ENCODE measurements around the gene CPNE8.
"Not testable (repeated sequence)": the region's sequence is repeated elsewhere in the genome, so short reads cannot be mapped to it uniquely, and the experiment has no call there.

The CPNE8 gene

DNA sequence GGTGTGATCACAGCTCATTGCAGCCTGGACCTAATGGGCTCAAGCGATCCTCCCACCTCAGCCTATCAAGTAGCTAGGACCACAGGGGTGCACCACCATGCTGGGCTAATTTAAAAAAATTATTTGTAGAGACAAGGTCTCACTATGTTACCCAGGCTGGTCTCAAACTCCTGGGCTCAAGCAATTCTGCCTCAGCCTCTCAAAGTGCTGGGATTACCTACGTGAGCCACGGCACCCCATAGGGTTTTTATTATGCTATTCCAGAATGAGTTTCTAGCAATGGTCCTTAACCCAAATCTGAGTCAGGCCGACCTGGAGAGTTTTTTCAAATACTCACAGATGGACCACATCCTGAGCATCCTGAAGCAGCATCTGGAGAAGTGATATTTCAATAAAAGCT lies 159.8 kb downstream of the CPNE8 start:
- H3K27me3 ChIP-seq (replicated peaks; ENCODE audit: control insufficient read depth, insufficient read depth, low read length) = no peaks in the 10 kb centered on the region
- H3K4me3 ChIP-seq (replicated peaks; ENCODE audit: low read depth, low read length) = no peak overlapping the region
- no peak for DNase-seq (ENCODE audit: extremely low read depth, insufficient read length)
- H3K36me3 ChIP-seq (ENCODE audit: control insufficient read depth, insufficient read depth, low read length) = peaks cover 5% of the 10 kb centered on the region
- TF ChIP-seq, protein P1, sequence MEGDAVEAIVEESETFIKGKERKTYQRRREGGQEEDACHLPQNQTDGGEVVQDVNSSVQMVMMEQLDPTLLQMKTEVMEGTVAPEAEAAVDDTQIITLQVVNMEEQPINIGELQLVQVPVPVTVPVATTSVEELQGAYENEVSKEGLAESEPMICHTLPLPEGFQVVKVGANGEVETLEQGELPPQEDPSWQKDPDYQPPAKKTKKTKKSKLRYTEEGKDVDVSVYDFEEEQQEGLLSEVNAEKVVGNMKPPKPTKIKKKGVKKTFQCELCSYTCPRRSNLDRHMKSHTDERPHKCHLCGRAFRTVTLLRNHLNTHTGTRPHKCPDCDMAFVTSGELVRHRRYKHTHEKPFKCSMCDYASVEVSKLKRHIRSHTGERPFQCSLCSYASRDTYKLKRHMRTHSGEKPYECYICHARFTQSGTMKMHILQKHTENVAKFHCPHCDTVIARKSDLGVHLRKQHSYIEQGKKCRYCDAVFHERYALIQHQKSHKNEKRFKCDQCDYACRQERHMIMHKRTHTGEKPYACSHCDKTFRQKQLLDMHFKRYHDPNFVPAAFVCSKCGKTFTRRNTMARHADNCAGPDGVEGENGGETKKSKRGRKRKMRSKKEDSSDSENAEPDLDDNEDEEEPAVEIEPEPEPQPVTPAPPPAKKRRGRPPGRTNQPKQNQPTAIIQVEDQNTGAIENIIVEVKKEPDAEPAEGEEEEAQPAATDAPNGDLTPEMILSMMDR (IDR thresholded peaks at IDR 0.05; ENCODE audit: insufficient read depth, low read length, poor library complexity, severe bottlenecking) = no peak

DNA sequence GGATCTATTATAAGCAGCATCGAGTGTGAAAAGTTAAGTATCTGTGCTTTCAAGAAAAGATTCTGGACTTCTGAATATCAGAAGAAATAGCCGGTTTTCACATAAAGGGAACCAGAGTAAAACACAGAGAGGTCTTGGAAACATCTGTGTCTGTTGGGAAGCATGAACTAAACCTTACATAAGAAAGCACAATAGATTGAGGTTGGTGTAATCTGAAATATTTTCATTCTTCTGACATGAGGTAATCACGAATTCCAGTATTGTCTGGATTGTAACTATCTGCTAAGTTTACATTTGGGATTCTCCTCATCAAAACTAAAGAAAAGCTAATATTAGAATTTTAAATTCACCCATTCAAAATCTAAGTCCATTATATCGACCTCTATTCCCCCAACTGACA lies 161.3 kb downstream of the CPNE8 start:
- Histone ChIP-seq H3K27me3 (replicated peaks; ENCODE audit: control insufficient read depth, insufficient read depth, low read length) (no peaks in the 10 kb centered on the region), H3K36me3 (ENCODE audit: control insufficient read depth, insufficient read depth, low read length) (no peaks in the 10 kb centered on the region; the same call in 1 of the 2 replicates), H3K4me3 (replicated peaks; ENCODE audit: low read depth, low read length) (no peak overlapping the region)
- TF ChIP-seq, protein P1 (IDR thresholded peaks at IDR 0.05; ENCODE audit: insufficient read depth, low read length, poor library complexity, severe bottlenecking) = no peak
- no peak for DNase-seq (ENCODE audit: extremely low read depth, insufficient read length)

DNA sequence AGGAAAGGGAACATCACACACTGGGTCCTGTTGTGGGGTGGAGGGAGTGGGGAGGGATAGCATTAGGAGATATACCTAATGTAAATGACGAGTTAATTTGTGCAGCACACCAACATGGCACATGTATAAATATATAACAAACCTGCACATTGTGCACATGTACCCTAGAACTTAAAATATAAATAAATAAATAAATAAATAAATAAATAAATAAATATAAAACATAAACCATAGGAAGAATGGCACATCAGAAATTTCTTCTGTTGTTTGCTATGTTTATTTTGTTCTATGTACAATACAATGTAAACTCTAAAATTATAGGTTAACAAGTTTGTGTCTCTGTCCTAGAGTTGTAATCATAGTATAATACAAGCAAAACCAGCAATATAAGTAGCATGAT lies 162.9 kb downstream of the CPNE8 start:
- not testable (repeated sequence) for H3K4me3 ChIP-seq (replicated peaks; ENCODE audit: low read depth, low read length); H3K36me3 ChIP-seq (ENCODE audit: control insufficient read depth, insufficient read depth, low read length); DNase-seq (ENCODE audit: extremely low read depth, insufficient read length); H3K27me3 ChIP-seq (replicated peaks; ENCODE audit: control insufficient read depth, insufficient read depth, low read length)

DNA sequence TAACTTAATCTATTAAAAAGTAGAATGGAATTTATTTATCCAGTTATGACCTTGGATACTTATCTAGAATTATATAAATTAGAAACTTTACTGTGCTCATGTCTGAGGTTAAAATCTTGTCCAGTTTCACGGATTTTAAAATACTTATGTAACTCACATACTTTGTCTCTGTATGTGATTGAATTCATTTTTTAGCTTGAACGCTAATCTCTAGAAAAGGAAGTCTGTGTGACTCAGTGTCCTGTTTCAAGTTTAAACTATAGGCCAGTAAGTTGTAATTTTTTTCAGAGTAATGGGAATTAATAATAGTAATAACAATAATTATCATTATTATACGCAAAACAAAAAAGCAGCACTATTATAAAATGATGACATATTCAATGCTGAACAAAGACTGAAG lies 168.6 kb downstream of the CPNE8 start:
- DNase-seq (ENCODE audit: extremely low read depth, insufficient read length) = no peak
- H3K36me3 ChIP-seq (ENCODE audit: control insufficient read depth, insufficient read depth, low read length) = no peaks in the 10 kb centered on the region
- no peak overlapping the region for H3K4me3 ChIP-seq (replicated peaks; ENCODE audit: low read depth, low read length)
- TF ChIP-seq, protein P1 (IDR thresholded peaks at IDR 0.05; ENCODE audit: insufficient read depth, low read length, poor library complexity, severe bottlenecking) = no peak
- H3K27me3 ChIP-seq (replicated peaks; ENCODE audit: control insufficient read depth, insufficient read depth, low read length) = no peaks in the 10 kb centered on the region

DNA sequence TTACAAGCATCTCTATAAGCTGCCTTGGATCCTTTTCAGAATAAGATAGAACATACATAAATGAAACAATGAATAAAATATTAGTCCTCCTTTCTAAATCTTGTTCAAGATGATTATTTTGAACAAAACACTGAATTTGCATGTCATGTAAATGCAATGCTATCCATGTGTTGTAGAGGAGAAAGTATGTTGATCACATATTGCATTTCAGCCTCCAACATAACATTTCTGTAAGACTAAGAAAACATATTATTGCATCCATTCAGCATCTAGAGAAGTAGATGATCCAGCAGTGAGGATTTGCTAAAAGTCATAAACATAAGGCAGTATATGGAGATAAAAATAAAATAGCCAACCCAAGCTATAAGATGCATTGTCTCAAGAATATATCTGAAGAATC lies 172.6 kb downstream of the CPNE8 start:
- no peaks in the 10 kb centered on the region for H3K36me3 ChIP-seq (ENCODE audit: control insufficient read depth, insufficient read depth, low read length)
- no peak for DNase-seq (ENCODE audit: extremely low read depth, insufficient read length)
- TF ChIP-seq, protein P1 (IDR thresholded peaks at IDR 0.05; ENCODE audit: insufficient read depth, low read length, poor library complexity, severe bottlenecking) = no peak
- H3K4me3 ChIP-seq (replicated peaks; ENCODE audit: low read depth, low read length) = no peak overlapping the region
- no peaks in the 10 kb centered on the region for H3K27me3 ChIP-seq (replicated peaks; ENCODE audit: control insufficient read depth, insufficient read depth, low read length)

DNA sequence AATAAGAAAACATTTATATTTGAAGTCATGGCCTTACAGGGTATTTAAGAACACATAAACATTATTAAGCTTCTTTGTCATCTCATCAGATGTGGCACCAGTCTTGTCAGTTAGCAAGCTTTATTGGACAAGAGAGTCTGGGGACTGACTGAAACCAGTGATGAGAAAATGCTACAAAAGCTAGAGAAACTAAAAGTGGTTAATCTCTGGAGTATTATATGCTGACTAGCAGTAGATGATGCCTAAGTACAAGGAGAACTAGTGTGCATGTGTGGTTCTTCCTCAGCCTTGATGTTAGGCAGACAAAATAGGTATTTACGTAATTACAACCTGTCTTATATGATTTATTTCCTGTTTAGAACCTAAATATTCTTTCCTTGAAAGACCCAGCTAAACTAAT lies 176.5 kb downstream of the CPNE8 start:
- no peaks in the 10 kb centered on the region for H3K36me3 ChIP-seq (ENCODE audit: control insufficient read depth, insufficient read depth, low read length)
- H3K4me3 ChIP-seq (replicated peaks; ENCODE audit: low read depth, low read length) = no peak overlapping the region
- H3K27me3 ChIP-seq (replicated peaks; ENCODE audit: control insufficient read depth, insufficient read depth, low read length) = no peaks in the 10 kb centered on the region
- DNase-seq (ENCODE audit: extremely low read depth, insufficient read length) = no peak
- TF ChIP-seq, protein P1 (IDR thresholded peaks at IDR 0.05; ENCODE audit: insufficient read depth, low read length, poor library complexity, severe bottlenecking) = no peak
